H1 (cell line): Measurements from ENCODE around the gene WDR48. TPM values are rescaled to one million over a fixed set of nuclear protein-coding genes. Genes with fewer than 3 reads are reported as not detected.

Experiments
- CTCF ChIA-PET: fragments of 300-600 bp; sonication (Branson Sonifier 250); formaldehyde crosslinking; loops from one replicate; lab custom pipeline; 2021; ENCODE audit not compliant: partially characterized antibody; lab: Charles Lee
- POLR2A ChIA-PET: fragments of 300-600 bp; sonication (Branson Sonifier 250); formaldehyde crosslinking; loops from one replicate; lab custom pipeline; 2021; ENCODE audit warnings: inconsistent platforms; ENCODE audit not compliant: partially characterized antibody; lab: Charles Lee
- DNase-seq, 2 experiments: peaks; one replicate each; pipeline versions ENCODE4 v3.0.0 to v3.0.0-alpha.2; 2010 to 2022; ENCODE audit warnings: low spot score in 2 of 2, low read depth in 1 of 2, mixed read lengths in 1 of 2
- FAIRE-seq: peaks from 2 replicates; lab custom pipeline; 2011; peaks lifted over from hg19 to GRCh38; lab: Jason Lieb, UNC
- H2AFZ ChIP-seq: 2 replicates; pipeline ENCODE4 v1.8.1; 2012; ENCODE audit warnings: low read length, inconsistent platforms
- H2AK5ac ChIP-seq: 2 replicates; pipeline ENCODE4 v1.6.1; 2013; ENCODE audit warnings: low read depth, low read length
- H2BK120ac ChIP-seq: replicated peaks from 2 replicates; pipeline ENCODE3; 2013; ENCODE audit warnings: low read depth, low read length, inconsistent platforms
- H2BK12ac ChIP-seq: 2 replicates; pipeline ENCODE4 v1.6.1; 2013; ENCODE audit warnings: low read depth, low read length
- H2BK15ac ChIP-seq: 2 replicates; pipeline ENCODE4 v1.6.1; 2013; ENCODE audit warnings: low read length
- H2BK20ac ChIP-seq: 2 replicates; pipeline ENCODE4 v1.6.1; 2013; ENCODE audit warnings: low read length
- H2BK5ac ChIP-seq: 2 replicates; pipeline ENCODE4 v1.6.1; 2013; ENCODE audit warnings: low read depth, low read length
- H3K14ac ChIP-seq: 2 replicates; pipeline ENCODE4 v1.6.1; 2013; ENCODE audit warnings: inconsistent platforms; ENCODE audit not compliant: insufficient read length
- H3K18ac ChIP-seq: 2 replicates; pipeline ENCODE4 v1.6.1; 2013; ENCODE audit warnings: low read length; ENCODE audit errors: extremely low read depth
- H3K23ac ChIP-seq: 2 replicates; pipeline ENCODE4 v1.6.1; 2013; ENCODE audit warnings: inconsistent platforms; ENCODE audit not compliant: insufficient read length
- H3K23me2 ChIP-seq: 2 replicates; pipeline ENCODE4 v1.6.1; 2013; ENCODE audit warnings: low read depth, low read length
- H3K27ac ChIP-seq: 2 replicates; pipeline ENCODE4 v1.6.1; 2011; ENCODE audit warnings: low read depth, low read length, inconsistent platforms
- H3K27me3 ChIP-seq, 4 experiments: replicated peaks in 1 of 4; 1 replicate in 1 of 4; 2 replicates in 3 of 4; pipeline versions ENCODE4 v1.6.1 to v1.8.1; 2011 to 2013; ENCODE audit warnings: low read length in 3 of 4, mild to moderate bottlenecking in 3 of 4, inconsistent platforms in 2 of 4, mixed read lengths in 2 of 4, moderate library complexity in 1 of 4; ENCODE audit not compliant: control insufficient read depth in 3 of 4, insufficient read depth in 3 of 4; ENCODE audit errors: extremely low read depth in 1 of 4
- H3K36me3 ChIP-seq, 4 experiments: 2 replicates each; pipeline versions ENCODE4 v1.6.1 to v1.8.1; 2011 to 2013; ENCODE audit warnings: mild to moderate bottlenecking in 4 of 4, low read length in 3 of 4, moderate library complexity in 2 of 4, control low read depth in 1 of 4, inconsistent platforms in 1 of 4; ENCODE audit not compliant: insufficient read depth in 4 of 4, control insufficient read depth in 2 of 4
- H3K4ac ChIP-seq: replicated peaks from 2 replicates; pipeline ENCODE3; 2013; ENCODE audit warnings: low read length, low read depth, mixed read lengths, inconsistent platforms; ENCODE audit not compliant: insufficient read length
- H3K4me1 ChIP-seq, 4 experiments: replicated peaks in 1 of 4; 1 replicate in 1 of 4; 2 replicates in 3 of 4; pipeline versions ENCODE4 v1.6.1 to v1.8.1; 2011 to 2013; ENCODE audit warnings: low read length in 3 of 4, inconsistent platforms in 2 of 4, mixed read lengths in 1 of 4; ENCODE audit not compliant: insufficient read depth in 4 of 4, control insufficient read depth in 3 of 4
- H3K4me2 ChIP-seq, 2 experiments: 2 replicates each; pipeline versions ENCODE4 v1.6.1 to v1.8.1; 2011 to 2013; ENCODE audit warnings: low read depth in 2 of 2, low read length in 2 of 2, control low read depth in 1 of 2, inconsistent platforms in 1 of 2, mild to moderate bottlenecking in 1 of 2; ENCODE audit not compliant: insufficient read depth in 1 of 2
- H3K4me3 ChIP-seq, 4 experiments: fragments of 200-600, 300-600 bp in 1 of 4; sonication (generic), shearing (Covaris generic), sonication (Bioruptor Twin) in 1 of 4; 2 replicates each; pipeline versions ENCODE4 v1.5.1 to v1.8.1; 2011 to 2016; ENCODE audit warnings: low read length in 4 of 4, low read depth in 3 of 4, control low read depth in 2 of 4, inconsistent platforms in 2 of 4, mild to moderate bottlenecking in 2 of 4, mixed read lengths in 1 of 4, moderate library complexity in 1 of 4; ENCODE audit not compliant: insufficient read depth in 2 of 4; ENCODE audit errors: extremely low read depth in 1 of 4
- H3K56ac ChIP-seq: replicated peaks from 2 replicates; pipeline ENCODE3; 2013; ENCODE audit warnings: low read depth, mild to moderate bottlenecking, mixed read lengths, low read length, inconsistent platforms; ENCODE audit not compliant: insufficient read length
- H3K79me1 ChIP-seq: 2 replicates; pipeline ENCODE4 v1.6.1; 2013; ENCODE audit warnings: low read depth, low read length, control low read depth
- H3K79me2 ChIP-seq, 2 experiments: 2 replicates each; pipeline versions ENCODE4 v1.6.1 to v1.8.1; 2012 to 2013; ENCODE audit warnings: low read length in 2 of 2, mild to moderate bottlenecking in 2 of 2, inconsistent platforms in 1 of 2; ENCODE audit not compliant: insufficient read depth in 2 of 2, control insufficient read depth in 1 of 2
- H3K9ac ChIP-seq, 4 experiments: replicated peaks in 1 of 4; 1 replicate in 1 of 4; 2 replicates in 3 of 4; pipeline versions ENCODE4 v1.6.1 to v1.8.1; 2011 to 2013; ENCODE audit warnings: low read depth in 3 of 4, low read length in 3 of 4, control low read depth in 2 of 4, mild to moderate bottlenecking in 2 of 4, moderate library complexity in 2 of 4, inconsistent platforms in 1 of 4; ENCODE audit errors: extremely low read depth in 1 of 4
- H3K9me3 ChIP-seq, 2 experiments: 2 replicates each; pipeline versions ENCODE4 v1.6.1 to v1.8.1; 2012 to 2013; ENCODE audit warnings: mild to moderate bottlenecking in 2 of 2, moderate library complexity in 2 of 2, control low read depth in 1 of 2, inconsistent platforms in 1 of 2, low read depth in 1 of 2, low read length in 1 of 2, mixed read lengths in 1 of 2; ENCODE audit not compliant: insufficient read depth in 2 of 2
- H4K20me1 ChIP-seq, 2 experiments: replicated peaks in 1 of 2; 2 replicates each; pipeline versions ENCODE3 to v1.8.1; 2011 to 2013; ENCODE audit warnings: inconsistent platforms in 2 of 2, low read length in 2 of 2, mild to moderate bottlenecking in 1 of 2; ENCODE audit not compliant: insufficient read depth in 2 of 2, control insufficient read depth in 1 of 2
- H4K5ac ChIP-seq: 2 replicates; pipeline ENCODE4 v1.6.1; 2013; ENCODE audit warnings: low read length, low read depth, mixed read lengths, inconsistent platforms; ENCODE audit not compliant: insufficient read length
- H4K8ac ChIP-seq: 2 replicates; pipeline ENCODE4 v1.8.0; 2013; ENCODE audit warnings: mild to moderate bottlenecking, moderate library complexity, low read length, inconsistent platforms; ENCODE audit not compliant: insufficient read depth; ENCODE audit errors: extremely low read depth
- H4K91ac ChIP-seq: replicated peaks from 2 replicates; pipeline ENCODE3; 2013; ENCODE audit warnings: low read length, mixed read lengths, inconsistent platforms; ENCODE audit not compliant: insufficient read length
- JUN ChIP-seq: IDR thresholded peaks from 2 replicates; pipeline ENCODE4 v1.6.1; 2011; ENCODE audit warnings: low read depth, mild to moderate bottlenecking, improper control_type of control experiment, low read length
- SP4 ChIP-seq: IDR thresholded peaks from 2 replicates; pipeline ENCODE4 v1.6.1; 2012; ENCODE audit warnings: low read length, inconsistent platforms
- WGBS, 2 experiments: shearing (Covaris generic) in 1 of 2; methylation state at CpG; one replicate each; pipeline versions ENCODE4 v1.1.6 to v1.1.7; 2013 to 2015; ENCODE audit warnings: low lambda C conversion rate in 2 of 2, mixed read lengths in 2 of 2, inconsistent platforms in 1 of 2, low coverage in 1 of 2, missing lambda C conversion rate in 1 of 2; ENCODE audit not compliant: insufficient replicate concordance in 2 of 2, insufficient coverage in 1 of 2, insufficient read length in 1 of 2; ENCODE audit errors: extremely low coverage in 1 of 2, missing lambda C conversion rate in 1 of 2; 5-methylcytosine and 5-hydroxymethylcytosine counted together
- polyA plus RNA-seq, 7 experiments: library from polyadenylated mRNA; depleted of rRNA in 3 of 7; stranded (reverse) in 5 of 7; unstranded in 2 of 7; fragments of >200 nt in 5 of 7; fragments of 200-250 nt in 2 of 7; gene quantifications; 1 replicate in 5 of 7; 2 replicates in 1 of 7; 4 replicates in 1 of 7; pipeline versions ENCODE4 v1.2.1 to v1.2.3, GENCODE V29; 2011 to 2013; ENCODE audit warnings: missing spikeins in 2 of 7, mixed read lengths in 2 of 7
- total RNA-seq: library from RNA; stranded (reverse); fragmentation: NEBNext Ultra II Directional; extraction: Animal tissue kit (Norgen Biotek cat#: 25700); gene quantifications from 2 replicates; pipeline ENCODE4 v1.2.1, GENCODE V29; 2021

The WDR48 gene
- total and polyA plus RNA-seq, 2 of the 8 experiments (the other 6 are each of a cell fraction or from before 2014, with no cell fraction given): 21.2 to 54.1 TPM

GRCh38 chr3:39019299-39019698, 32.5 kb upstream of the WDR48 start:
- WGBS, 2 experiments: 100% methylated on average over 2 of the region's 2 CpGs; no CpG with 5 or more reads in 1 of the 2 experiments
- FAIRE-seq: no peak
- H3K27ac ChIP-seq: no peak overlapping the region
- no peak overlapping the region for H2BK12ac ChIP-seq
- TF ChIP-seq SP4 (no peak), JUN (no peak)
- DNase-seq: no peak
- no peak overlapping the region for H2AK5ac ChIP-seq
- ChIA-PET CTCF (no interaction called here), POLR2A (no interaction called here)
- H3K23ac ChIP-seq: no peak overlapping the region
- H4K91ac ChIP-seq: no peak overlapping the region
- no peaks in the 10 kb centered on the region for H3K4me1 ChIP-seq
- no peak overlapping the region for H4K8ac ChIP-seq
- no peaks in the 10 kb centered on the region for H3K79me1 ChIP-seq
- H3K27me3 ChIP-seq: no peaks in the 10 kb centered on the region
- no peak overlapping the region for H3K4ac ChIP-seq
- H3K79me2 ChIP-seq: no peaks in the 10 kb centered on the region
- no peak overlapping the region for H2BK5ac ChIP-seq
- H3K36me3 ChIP-seq: no peaks in the 10 kb centered on the region
- H2BK20ac ChIP-seq: no peak overlapping the region
- no peaks in the 10 kb centered on the region for H3K23me2 ChIP-seq
- H2BK15ac ChIP-seq: no peak overlapping the region
- no peak overlapping the region for H2BK120ac ChIP-seq
- no peaks in the 10 kb centered on the region for H4K20me1 ChIP-seq
- H3K9ac ChIP-seq: no peak overlapping the region
- H3K9me3 ChIP-seq: no peaks in the 10 kb centered on the region
- no peak overlapping the region for H3K4me2 ChIP-seq
- H4K5ac ChIP-seq: no peak overlapping the region
- H3K14ac ChIP-seq: no peak overlapping the region
- no peak overlapping the region for H3K4me3 ChIP-seq
- no peak overlapping the region for H2AFZ ChIP-seq
- no peak overlapping the region for H3K18ac ChIP-seq
- no peak overlapping the region for H3K56ac ChIP-seq
